ENCODE results near the gene ANP32B.
A peak's percentile ranks its signal among the peaks of the same experiment; 100 is the strongest.

Gene ANP32B

GRCh38 chr9:97984188-97985057 is 1.3 kb downstream of the ANP32B start:
- peak overlapping the region; percentile 89 for H3K27ac ChIP-seq
- H3K4me3 ChIP-seq (ENCODE audit: low read depth in 1 of 2, low read length in 1 of 2) = peak overlapping the region; percentile 92 to 99
- H3K4me1 ChIP-seq (ENCODE audit: control insufficient read depth in 1 of 2, insufficient read depth in 1 of 2, low read depth in 1 of 2, low read length in 1 of 2) = peaks cover 25 to 38% of the 10 kb centered on the region in 2 experiments
- H3K36me3 ChIP-seq = no peaks in the 10 kb centered on the region
- peak; percentile 9 for TF ChIP-seq CTCF (IDR thresholded peaks at IDR 0.05)
- no peaks in the 10 kb centered on the region for H3K27me3 ChIP-seq
- no peaks in the 10 kb centered on the region for H3K9me3 ChIP-seq

GRCh38 chr9:97985058-97985861 is 2.1 kb downstream of the ANP32B start:
- Histone ChIP-seq H3K4me1 (ENCODE audit: control insufficient read depth in 1 of 2, insufficient read depth in 1 of 2, low read depth in 1 of 2, low read length in 1 of 2) (peaks cover 29 to 42% of the 10 kb centered on the region in 2 experiments), H3K4me3 (ENCODE audit: low read depth in 1 of 2, low read length in 1 of 2) (peak overlapping the region; percentile 92 to 99), H3K27me3 (no peaks in the 10 kb centered on the region), H3K27ac (peak overlapping the region; percentile 89), H3K9me3 (no peaks in the 10 kb centered on the region), H3K36me3 (no peaks in the 10 kb centered on the region)
- TF ChIP-seq CTCF (IDR thresholded peaks at IDR 0.05) = no peak

- Histone ChIP-seq H3K9me3 (no peaks in the 10 kb centered on the region), H3K36me3 (no peaks in the 10 kb centered on the region), H3K4me1 (ENCODE audit: control insufficient read depth in 1 of 2, insufficient read depth in 1 of 2, low read depth in 1 of 2, low read length in 1 of 2) (peaks cover 46 to 54% of the 10 kb centered on the region in 2 experiments), H3K27ac (no peak overlapping the region), H3K27me3 (no peaks in the 10 kb centered on the region), H3K4me3 (ENCODE audit: low read depth in 1 of 2, low read length in 1 of 2) (no peak overlapping the region)
- TF ChIP-seq CTCF (IDR thresholded peaks at IDR 0.05) = no peak
Observed at GRCh38 chr9:97987487-97987886, 4.3 kb downstream of the ANP32B start.

- Histone ChIP-seq H3K9me3 (no peaks in the 10 kb centered on the region), H3K4me3 (ENCODE audit: low read depth in 1 of 2, low read length in 1 of 2) (no peak overlapping the region), H3K27me3 (no peaks in the 10 kb centered on the region), H3K36me3 (no peaks in the 10 kb centered on the region), H3K27ac (peak overlapping the region; percentile 13), H3K4me1 (ENCODE audit: control insufficient read depth in 1 of 2, insufficient read depth in 1 of 2, low read depth in 1 of 2, low read length in 1 of 2) (peaks cover 66 to 74% of the 10 kb centered on the region in 2 experiments)
- no peak for TF ChIP-seq CTCF (IDR thresholded peaks at IDR 0.05)
Observed at GRCh38 chr9:97990259-97990658, 7.1 kb downstream of the ANP32B start.

GRCh38 chr9:97991818-97992217 is 8.7 kb downstream of the ANP32B start:
- H3K27ac ChIP-seq = peak overlapping the region; percentile 64
- H3K4me1 ChIP-seq (ENCODE audit: control insufficient read depth in 1 of 2, insufficient read depth in 1 of 2, low read depth in 1 of 2, low read length in 1 of 2) = peaks cover 61 to 68% of the 10 kb centered on the region in 2 experiments
- TF ChIP-seq CTCF (IDR thresholded peaks at IDR 0.05) = no peak
- no peaks in the 10 kb centered on the region for H3K36me3 ChIP-seq
- H3K4me3 ChIP-seq (ENCODE audit: low read depth in 1 of 2, low read length in 1 of 2) = no peak overlapping the region
- no peaks in the 10 kb centered on the region for H3K27me3 ChIP-seq
- no peaks in the 10 kb centered on the region for H3K9me3 ChIP-seq
